GM19324 (cell line): ENCODE data around the gene C10orf71.

Experiments
- ATAC-seq: cut with Tn5 transposase; IDR thresholded peaks from one replicate; pipeline ENCODE4 v1.9.1; 2021; ENCODE audit warnings: mild to moderate bottlenecking, moderate library complexity; ENCODE audit not compliant: unreplicated experiment, low FRiP score

Gene C10orf71

GRCh38 chr10:49272251-49273081 is 26.5 kb upstream of the C10orf71 start:
- no peak for ATAC-seq

- ATAC-seq = no peak
Measured at GRCh38 chr10:49273082-49273465, 25.9 kb upstream of the C10orf71 start.

- no peak for ATAC-seq
Measured at GRCh38 chr10:49273626-49274025, 25.3 kb upstream of the C10orf71 start.

- no peak for ATAC-seq
Measured at GRCh38 chr10:49274886-49275285, 24.1 kb upstream of the C10orf71 start.

- ATAC-seq = no peak
Measured at GRCh38 chr10:49275896-49276295, 23.1 kb upstream of the C10orf71 start.

GRCh38 chr10:49276596-49276995 is 22.4 kb upstream of the C10orf71 start:
- ATAC-seq = no peak

- no peak for ATAC-seq
Measured at GRCh38 chr10:49277973-49278372, 21.0 kb upstream of the C10orf71 start.

- ATAC-seq = no peak
Measured at GRCh38 chr10:49278497-49278981, 20.4 kb upstream of the C10orf71 start.

- ATAC-seq = no peak
Measured at GRCh38 chr10:49279015-49279880, 19.7 kb upstream of the C10orf71 start.

- ATAC-seq = no peak
Measured at GRCh38 chr10:49280001-49280408, 19.0 kb upstream of the C10orf71 start.

- no peak for ATAC-seq
Measured at GRCh38 chr10:49281461-49281860, 17.5 kb upstream of the C10orf71 start.

- no peak for ATAC-seq
Measured at GRCh38 chr10:49282306-49282705, 16.7 kb upstream of the C10orf71 start.

- no peak for ATAC-seq
Measured at GRCh38 chr10:49282879-49283341, 16.1 kb upstream of the C10orf71 start.

- ATAC-seq = no peak
Measured at GRCh38 chr10:49283491-49283890, 15.5 kb upstream of the C10orf71 start.

- ATAC-seq = no peak
Measured at GRCh38 chr10:49284356-49284755, 14.6 kb upstream of the C10orf71 start.

- no peak for ATAC-seq
Measured at GRCh38 chr10:49285232-49285631, 13.7 kb upstream of the C10orf71 start.

- ATAC-seq = no peak
Measured at GRCh38 chr10:49286686-49287085, 12.3 kb upstream of the C10orf71 start.

GRCh38 chr10:49287689-49288340 is 11.2 kb upstream of the C10orf71 start:
- no peak for ATAC-seq

GRCh38 chr10:49288341-49289065 is 10.5 kb upstream of the C10orf71 start:
- ATAC-seq = no peak

GRCh38 chr10:49289480-49289879 is 9.5 kb upstream of the C10orf71 start:
- ATAC-seq = no peak
